Neutrophil (primary cell): ENCODE data around the gene ACSL6.

Experiments
- H3K27ac ChIP-seq: fragments of 200-600 bp; sonication (generic); 2 replicates; pipeline ENCODE4 v1.5.1; 2016; ENCODE audit warnings: mild to moderate bottlenecking, moderate library complexity
- H3K27me3 ChIP-seq: fragments of 200-600 bp; sonication (generic); 2 replicates; pipeline ENCODE4 v1.6.0; 2016; ENCODE audit warnings: mild to moderate bottlenecking
- H3K36me3 ChIP-seq: fragments of 200-600 bp; sonication (generic); 2 replicates; pipeline ENCODE4 v1.5.1; 2017
- H3K4me1 ChIP-seq, 2 experiments: fragments of 200-600 bp in 1 of 2; sonication (generic) in 1 of 2; 1 replicate in 1 of 2; 2 replicates in 1 of 2; pipeline versions ENCODE4 v1.5.1 to v1.6.1; 2013 to 2016; ENCODE audit warnings: low read depth in 1 of 2, low read length in 1 of 2, mild to moderate bottlenecking in 1 of 2, moderate library complexity in 1 of 2; ENCODE audit not compliant: control insufficient read depth in 1 of 2, insufficient read depth in 1 of 2
- H3K4me3 ChIP-seq, 2 experiments: fragments of 200-600 bp in 1 of 2; sonication (generic) in 1 of 2; 1 replicate in 1 of 2; 2 replicates in 1 of 2; pipeline ENCODE4 v1.5.1; 2013 to 2016; ENCODE audit warnings: low read depth in 1 of 2, low read length in 1 of 2, mild to moderate bottlenecking in 1 of 2, moderate library complexity in 1 of 2
- H3K9me3 ChIP-seq: fragments of 200-600 bp; sonication (generic); 2 replicates; pipeline ENCODE4 v1.5.1; 2016
- CTCF ChIP-seq: fragments of 200-600 bp; sonication (generic); IDR thresholded peaks from 2 replicates; pipeline ENCODE4 v1.5.1; 2016; ENCODE audit warnings: antibody characterized with exemption

ACSL6 gene

GRCh38 chr5:132007399-132008162, 3.9 kb downstream of the ACSL6 start:
- no peak for TF ChIP-seq CTCF
- Histone ChIP-seq H3K36me3 (no peaks in the 10 kb centered on the region), H3K9me3 (no peaks in the 10 kb centered on the region), H3K4me3 (no peak overlapping the region), H3K4me1 (peaks cover 0 to 9% of the 10 kb centered on the region in 2 experiments), H3K27me3 (peaks cover 50% of the 10 kb centered on the region), H3K27ac (no peak overlapping the region)

GRCh38 chr5:132006331-132007120, 4.9 kb downstream of the ACSL6 start:
- Histone ChIP-seq H3K27me3 (peaks cover 39% of the 10 kb centered on the region), H3K36me3 (no peaks in the 10 kb centered on the region), H3K27ac (no peak overlapping the region), H3K9me3 (no peaks in the 10 kb centered on the region), H3K4me1 (peaks cover 0 to 7% of the 10 kb centered on the region in 2 experiments), H3K4me3 (no peak overlapping the region)
- TF ChIP-seq CTCF: no peak

- H3K27me3 ChIP-seq: peaks cover 30% of the 10 kb centered on the region
- H3K4me1 ChIP-seq: peaks cover 3 to 12% of the 10 kb centered on the region in 2 experiments
- no peak overlapping the region for H3K27ac ChIP-seq
- no peak overlapping the region for H3K4me3 ChIP-seq
- no peak for TF ChIP-seq CTCF
- H3K36me3 ChIP-seq: no peaks in the 10 kb centered on the region
- H3K9me3 ChIP-seq: no peaks in the 10 kb centered on the region
Measured at GRCh38 chr5:132005591-132005990, 5.9 kb downstream of the ACSL6 start.

- Histone ChIP-seq H3K4me3 (no peak overlapping the region), H3K36me3 (no peaks in the 10 kb centered on the region), H3K4me1 (peaks cover 8 to 19% of the 10 kb centered on the region in 2 experiments), H3K27me3 (peaks cover 14% of the 10 kb centered on the region), H3K27ac (no peak overlapping the region), H3K9me3 (no peaks in the 10 kb centered on the region)
- TF ChIP-seq CTCF: no peak
Measured at GRCh38 chr5:132003982-132004381, 7.5 kb downstream of the ACSL6 start.

GRCh38 chr5:132003170-132003744, 8.2 kb downstream of the ACSL6 start:
- no peaks in the 10 kb centered on the region for H3K9me3 ChIP-seq
- H3K4me3 ChIP-seq: no peak overlapping the region
- H3K36me3 ChIP-seq: no peaks in the 10 kb centered on the region
- peaks cover 8 to 19% of the 10 kb centered on the region in 2 experiments for H3K4me1 ChIP-seq
- H3K27me3 ChIP-seq: peaks cover 6% of the 10 kb centered on the region
- no peak for TF ChIP-seq CTCF
- H3K27ac ChIP-seq: no peak overlapping the region
